BJ (cell line): ENCODE measurements around the gene CPNE7. TPM values are rescaled to one million over a fixed set of nuclear protein-coding genes. Genes with fewer than 3 reads are reported as not detected.

Experiments
- CTCF ChIA-PET: fragments of 350-600 bp; formaldehyde crosslinking; extraction: SDS; loops from one replicate; lab custom pipeline; 2021; ENCODE audit warnings: antibody characterized with exemption, inconsistent platforms; lab: Yijun Ruan, JAX
- POLR2A ChIA-PET: fragments of 300-600 bp; sonication (Branson Sonifier 250); formaldehyde crosslinking; extraction: SDS; loops from one replicate; lab custom pipeline; 2021; ENCODE audit warnings: antibody characterized with exemption; lab: Charles Lee
- DNase-seq: peaks from one replicate; pipeline ENCODE4 v3.0.0-alpha.2; 2011; ENCODE audit warnings: low read depth
- H3K27me3 ChIP-seq: 2 replicates; pipeline ENCODE4 v1.6.0; 2011; ENCODE audit warnings: low read length; ENCODE audit not compliant: control insufficient read depth, insufficient read depth
- H3K36me3 ChIP-seq: 2 replicates; pipeline ENCODE4 v1.5.1; 2011; ENCODE audit warnings: low read length; ENCODE audit not compliant: control insufficient read depth, insufficient read depth
- H3K4me3 ChIP-seq: 2 replicates; pipeline ENCODE4 v1.5.1; 2011; ENCODE audit warnings: low read depth, mild to moderate bottlenecking, control low read depth, low read length
- CTCF ChIP-seq: IDR thresholded peaks from 2 replicates; pipeline ENCODE4 v1.5.1; 2011; ENCODE audit warnings: low read depth, mild to moderate bottlenecking, control low read depth, inconsistent platforms, low read length, moderate library complexity; ENCODE audit not compliant: insufficient read depth
- polyA plus RNA-seq: library from polyadenylated mRNA; depleted of rRNA; stranded (reverse); fragments of >200 nt; gene quantifications from 2 replicates; pipeline ENCODE4 v1.2.3, GENCODE V29; 2011

The CPNE7 gene
- polyA plus RNA-seq, 1 experiment: 7.1 TPM

GRCh38 chr16:89613231-89613953 lies 37.8 kb downstream of the CPNE7 start, which contains the start of gene DPEP1:
TSS of gene DPEP1 (plus strand) at chr16:89613642. CDS start at chr16:89630411, 16,769 bp downstream.
- DNase-seq: no peak
- H3K4me3 ChIP-seq: no peak within 1 kb of the TSS
- H3K36me3 ChIP-seq: no peaks in the 10 kb centered on the region
- TF ChIP-seq CTCF: no peak
- CTCF ChIA-PET: interaction anchor here (1.2 to 3.6 kb wide), 5 partner anchors 10 to 38 kb away, joined by 4 to 35 read pairs (median 8); partner anchors contain the start of gene CPNE7
- POLR2A ChIA-PET: no interaction called here
- no peaks in the 10 kb centered on the region; the same call in 1 of the 2 replicates for H3K27me3 ChIP-seq

- Histone ChIP-seq H3K36me3 (no peaks in the 10 kb centered on the region), H3K27me3 (no peaks in the 10 kb centered on the region; the same call in 1 of the 2 replicates), H3K4me3 (no peak overlapping the region)
- DNase-seq: no peak
- ChIA-PET POLR2A (no interaction called here), CTCF (interaction anchor here (1.2 to 3.6 kb wide), 9 partner anchors 9 to 40 kb away, joined by 4 to 36 read pairs (median 8); partner anchors contain the start of gene CPNE7)
- no peak for TF ChIP-seq CTCF
These were observed 38.4 kb downstream of the CPNE7 start for GRCh38 chr16:89613954-89614459.

- Histone ChIP-seq H3K27me3 (no peaks in the 10 kb centered on the region; the same call in 1 of the 2 replicates), H3K36me3 (no peaks in the 10 kb centered on the region), H3K4me3 (no peak overlapping the region)
- ChIA-PET CTCF (interaction anchor here (0.7 to 3.6 kb wide), 15 partner anchors 8 to 56 kb away, joined by 3 to 36 read pairs (median 8); partner anchors contain the start of gene CPNE7), POLR2A (no interaction called here)
- DNase-seq: no peak
- TF ChIP-seq CTCF: no peak
These were observed 39.6 kb downstream of the CPNE7 start for GRCh38 chr16:89615176-89615575.

GRCh38 chr16:89615596-89616090 lies 40.1 kb downstream of the CPNE7 start:
- Histone ChIP-seq H3K36me3 (no peaks in the 10 kb centered on the region), H3K27me3 (peaks cover 3% of the 10 kb centered on the region), H3K4me3 (no peak overlapping the region)
- ChIA-PET POLR2A (no interaction called here), CTCF (interaction anchor here (0.6 to 3.6 kb wide), 15 partner anchors 9 to 55 kb away, joined by 3 to 36 read pairs (median 7); partner anchors contain the start of genes CHMP1A, CPNE7 and SPATA33)
- no peak for DNase-seq
- TF ChIP-seq CTCF: peak; percentile 82

- H3K4me3 ChIP-seq: no peak overlapping the region
- ChIA-PET POLR2A (no interaction called here), CTCF (interaction anchor here (0.8 to 3.6 kb wide), 4 partner anchors 15 to 27 kb away, joined by 3 to 36 read pairs (median 19); no protein-coding TSS in a partner anchor)
- no peak for DNase-seq
- peaks cover 4% of the 10 kb centered on the region for H3K27me3 ChIP-seq
- no peaks in the 10 kb centered on the region for H3K36me3 ChIP-seq
- TF ChIP-seq CTCF: no peak
These were observed 41.1 kb downstream of the CPNE7 start for GRCh38 chr16:89616623-89617022.
